DND-41 (cell line): ENCODE data around the gene SRPX.
A peak's percentile ranks its signal among the peaks of the same experiment; 100 is the strongest.

Experiments used
- ATAC-seq: fragments of 200-7000 bp; cut with Tn5 transposase; 3 replicates; pipeline ENCODE4 v1.9.1; 2021; ENCODE audit warnings: low read depth; ENCODE audit not compliant: insufficient read depth
- DNase-seq: peaks from one replicate; pipeline ENCODE4 v3.0.0-alpha.2; 2020
- H2AFZ ChIP-seq: 2 replicates; pipeline ENCODE4 v1.6.0; 2012; ENCODE audit warnings: low read depth, low read length
- H3K27ac ChIP-seq: 2 replicates; pipeline ENCODE4 v1.5.1; 2012; ENCODE audit warnings: low read length, inconsistent platforms
- H3K27me3 ChIP-seq: fragments of 200-600 bp; sonication (generic); 2 replicates; pipeline ENCODE4 v1.6.0; 2012; ENCODE audit warnings: low read length, mild to moderate bottlenecking, inconsistent platforms; ENCODE audit not compliant: insufficient read depth, poor library complexity
- H3K36me3 ChIP-seq: 2 replicates; pipeline ENCODE4 v1.5.1; 2012; ENCODE audit warnings: low read length, inconsistent platforms; ENCODE audit not compliant: insufficient read depth
- H3K4me1 ChIP-seq: 2 replicates; pipeline ENCODE4 v1.5.1; 2012; ENCODE audit warnings: mild to moderate bottlenecking, low read length; ENCODE audit not compliant: insufficient read depth
- H3K4me2 ChIP-seq: 2 replicates; pipeline ENCODE4 v1.6.0; 2012; ENCODE audit warnings: mild to moderate bottlenecking, moderate library complexity, low read length, inconsistent platforms; ENCODE audit not compliant: insufficient read depth
- H3K4me3 ChIP-seq, 2 experiments: fragments of 200-600 bp in 1 of 2; shearing (Covaris generic) in 1 of 2; 2 replicates each; pipeline ENCODE4 v1.5.1; 2012 to 2016; ENCODE audit warnings: inconsistent platforms in 2 of 2, low read length in 2 of 2, mild to moderate bottlenecking in 2 of 2, low read depth in 1 of 2, moderate library complexity in 1 of 2
- H3K79me2 ChIP-seq: 2 replicates; pipeline ENCODE4 v1.6.0; 2012; ENCODE audit warnings: low read length, inconsistent platforms; ENCODE audit not compliant: insufficient read depth
- H3K9ac ChIP-seq: 2 replicates; pipeline ENCODE4 v1.6.0; 2012; ENCODE audit warnings: low read depth, mild to moderate bottlenecking, inconsistent platforms, low read length, moderate library complexity
- H3K9me3 ChIP-seq: 2 replicates; pipeline ENCODE4 v1.5.1; 2012; ENCODE audit warnings: low read length, moderate library complexity, mild to moderate bottlenecking, inconsistent platforms; ENCODE audit not compliant: insufficient read depth, severe bottlenecking
- H4K20me1 ChIP-seq: 2 replicates; pipeline ENCODE4 v1.6.0; 2012; ENCODE audit warnings: low read length; ENCODE audit not compliant: insufficient read depth
- EZH2 ChIP-seq: IDR thresholded peaks from 3 replicates; pipeline ENCODE4 v1.6.1; 2012; ENCODE audit warnings: borderline replicate concordance, low read depth, mild to moderate bottlenecking, moderate library complexity, low read length, inconsistent platforms; ENCODE audit not compliant: severe bottlenecking
- TF ChIP-seq, protein P1 (sequence below): IDR thresholded peaks from 2 replicates; pipeline ENCODE4 v1.5.1; 2012; ENCODE audit warnings: borderline replicate concordance, low read length, moderate library complexity, mild to moderate bottlenecking; ENCODE audit not compliant: poor library complexity, severe bottlenecking; ENCODE audit errors: extremely low read depth

The SRPX gene

GRCh38 chrX:38106991-38107655 is 113.5 kb downstream of the SRPX start:
- ATAC-seq (no peak), DNase-seq (no peak)
- no peaks in the 10 kb centered on the region for H4K20me1 ChIP-seq
- no peaks in the 10 kb centered on the region for H3K36me3 ChIP-seq
- no peak overlapping the region for H3K4me2 ChIP-seq
- no peak overlapping the region for H3K27ac ChIP-seq
- no peaks in the 10 kb centered on the region for H3K79me2 ChIP-seq
- no peak overlapping the region for H3K4me3 ChIP-seq
- H3K27me3 ChIP-seq: no peaks in the 10 kb centered on the region
- no peaks in the 10 kb centered on the region for H3K4me1 ChIP-seq
- H3K9ac ChIP-seq: no peak overlapping the region
- TF ChIP-seq, protein P1, sequence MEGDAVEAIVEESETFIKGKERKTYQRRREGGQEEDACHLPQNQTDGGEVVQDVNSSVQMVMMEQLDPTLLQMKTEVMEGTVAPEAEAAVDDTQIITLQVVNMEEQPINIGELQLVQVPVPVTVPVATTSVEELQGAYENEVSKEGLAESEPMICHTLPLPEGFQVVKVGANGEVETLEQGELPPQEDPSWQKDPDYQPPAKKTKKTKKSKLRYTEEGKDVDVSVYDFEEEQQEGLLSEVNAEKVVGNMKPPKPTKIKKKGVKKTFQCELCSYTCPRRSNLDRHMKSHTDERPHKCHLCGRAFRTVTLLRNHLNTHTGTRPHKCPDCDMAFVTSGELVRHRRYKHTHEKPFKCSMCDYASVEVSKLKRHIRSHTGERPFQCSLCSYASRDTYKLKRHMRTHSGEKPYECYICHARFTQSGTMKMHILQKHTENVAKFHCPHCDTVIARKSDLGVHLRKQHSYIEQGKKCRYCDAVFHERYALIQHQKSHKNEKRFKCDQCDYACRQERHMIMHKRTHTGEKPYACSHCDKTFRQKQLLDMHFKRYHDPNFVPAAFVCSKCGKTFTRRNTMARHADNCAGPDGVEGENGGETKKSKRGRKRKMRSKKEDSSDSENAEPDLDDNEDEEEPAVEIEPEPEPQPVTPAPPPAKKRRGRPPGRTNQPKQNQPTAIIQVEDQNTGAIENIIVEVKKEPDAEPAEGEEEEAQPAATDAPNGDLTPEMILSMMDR: no peak
- no peak for TF ChIP-seq EZH2
- H2AFZ ChIP-seq: no peak overlapping the region
- no peaks in the 10 kb centered on the region for H3K9me3 ChIP-seq

DNA sequence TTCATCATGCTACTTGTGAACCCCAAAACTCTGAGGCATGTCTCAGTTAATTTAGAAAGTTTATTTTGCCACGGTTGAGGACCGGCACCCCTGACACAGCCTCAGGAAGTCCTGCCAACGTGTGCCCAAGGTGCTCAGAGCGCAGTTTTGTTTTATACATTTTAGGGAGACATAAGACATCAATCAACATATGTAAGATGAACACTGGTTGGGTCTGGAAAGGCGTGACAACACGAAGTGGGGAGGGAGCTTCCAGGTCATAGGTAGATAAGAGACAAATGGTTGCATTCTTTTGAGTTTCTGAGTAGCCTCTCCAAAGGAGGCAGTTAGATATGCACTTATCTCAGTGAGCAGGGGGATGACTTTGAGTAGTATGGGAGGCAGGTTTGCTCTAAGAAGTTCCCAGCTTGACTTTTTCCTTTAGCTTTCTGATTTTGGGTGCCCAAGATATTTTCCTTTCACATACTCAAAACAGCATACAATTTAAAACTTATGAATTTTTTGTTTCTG is 115.4 kb downstream of the SRPX start:
- Histone ChIP-seq H3K4me3 (no peak overlapping the region), H3K27ac (no peak overlapping the region), H3K4me1 (no peaks in the 10 kb centered on the region), H3K4me2 (no peak overlapping the region), H3K9ac (no peak overlapping the region), H3K27me3 (no peaks in the 10 kb centered on the region), H3K9me3 (no peaks in the 10 kb centered on the region), H2AFZ (no peak overlapping the region), H3K36me3 (no peaks in the 10 kb centered on the region), H3K79me2 (no peaks in the 10 kb centered on the region), H4K20me1 (no peaks in the 10 kb centered on the region)
- TF ChIP-seq, protein P1: no peak
- TF ChIP-seq EZH2: no peak
- ATAC-seq: no peak
- DNase-seq: no peak

GRCh38 chrX:38103857-38104812 is 116.5 kb downstream of the SRPX start:
- H3K27me3 ChIP-seq: no peaks in the 10 kb centered on the region
- TF ChIP-seq EZH2: no peak
- TF ChIP-seq, protein P1: no peak
- no peaks in the 10 kb centered on the region for H3K79me2 ChIP-seq
- no peaks in the 10 kb centered on the region for H3K4me1 ChIP-seq
- no peak overlapping the region for H3K9ac ChIP-seq
- H3K36me3 ChIP-seq: no peaks in the 10 kb centered on the region
- H3K4me3 ChIP-seq: no peak overlapping the region
- H4K20me1 ChIP-seq: no peaks in the 10 kb centered on the region
- no peak for DNase-seq
- no peaks in the 10 kb centered on the region for H3K9me3 ChIP-seq
- no peak overlapping the region for H3K27ac ChIP-seq
- H2AFZ ChIP-seq: no peak overlapping the region
- no peak overlapping the region for H3K4me2 ChIP-seq
- ATAC-seq: 0 out of 3 replicates have a peak, but pooled peaks have one; percentile 27
